Inflammatory macrophage (primary cell): ENCODE measurements around the gene C14orf180.

Experiments used
- DNase-seq, 2 donors: peaks; one replicate each; pipeline ENCODE4 v3.0.0-alpha.2; 2020 to 2022

C14orf180 gene

GRCh38 chr14:104561632-104562495 lies 17.7 kb upstream of the C14orf180 start:
- no peak for DNase-seq

GRCh38 chr14:104562606-104563005 lies 17.0 kb upstream of the C14orf180 start:
- DNase-seq: no peak

- no peak for DNase-seq
Observed at GRCh38 chr14:104563191-104563741, 16.3 kb upstream of the C14orf180 start.

GRCh38 chr14:104563742-104564615 lies 15.6 kb upstream of the C14orf180 start:
- DNase-seq: peak; percentile 29 to 45

GRCh38 chr14:104564744-104565679 lies 14.6 kb upstream of the C14orf180 start:
- DNase-seq: no peak

- no peak for DNase-seq
Observed at GRCh38 chr14:104567141-104567956, 12.2 kb upstream of the C14orf180 start.

GRCh38 chr14:104567957-104568225 lies 11.7 kb upstream of the C14orf180 start:
- DNase-seq: no peak

GRCh38 chr14:104568620-104569019 lies 10.9 kb upstream of the C14orf180 start:
- DNase-seq: no peak

GRCh38 chr14:104569435-104569834 lies 10.1 kb upstream of the C14orf180 start:
- DNase-seq: no peak

- DNase-seq: no peak
Observed at GRCh38 chr14:104571246-104571645, 8.3 kb upstream of the C14orf180 start.

- DNase-seq: no peak
Observed at GRCh38 chr14:104572024-104572626, 7.4 kb upstream of the C14orf180 start.

- DNase-seq: no peak
Observed at GRCh38 chr14:104572668-104573067, 6.9 kb upstream of the C14orf180 start.

GRCh38 chr14:104573930-104574329 lies 5.6 kb upstream of the C14orf180 start:
- DNase-seq: no peak

- no peak for DNase-seq
Observed at GRCh38 chr14:104574536-104574935, 5.0 kb upstream of the C14orf180 start.

GRCh38 chr14:104574978-104575583 lies 4.5 kb upstream of the C14orf180 start:
- DNase-seq: no peak

GRCh38 chr14:104576232-104576969 lies 3.2 kb upstream of the C14orf180 start:
- DNase-seq: no peak

- no peak for DNase-seq
Observed at GRCh38 chr14:104576970-104577332, 2.6 kb upstream of the C14orf180 start.

GRCh38 chr14:104577426-104577825 lies 2.1 kb upstream of the C14orf180 start:
- DNase-seq: no peak

GRCh38 chr14:104577847-104578301 lies 1.7 kb upstream of the C14orf180 start:
- no peak for DNase-seq

GRCh38 chr14:104578321-104578720 lies 1.2 kb upstream of the C14orf180 start:
- no peak for DNase-seq
